HepG2 (cell line): ENCODE results near the gene TAF1B. TPM values are rescaled to one million over a fixed set of nuclear protein-coding genes. Genes with fewer than 3 reads are reported as not detected.

Experiments used
- ARID2 ChIP-seq: sonication (generic); formaldehyde crosslinking; IDR thresholded peaks from 2 replicates; pipeline ENCODE4 v1.8.1; 2022; ENCODE audit warnings: mild to moderate bottlenecking, missing genetic modification reagents, borderline replicate concordance
- CBX2 ChIP-seq, 2 experiments: fragments of 200-600 bp in 1 of 2; sonication (generic); formaldehyde crosslinking in 1 of 2; IDR thresholded peaks; 2 replicates each; pipeline versions ENCODE4 v1.7.0 to v1.8.1; 2018 to 2022; ENCODE audit warnings: low read depth in 2 of 2, low read length in 1 of 2, mild to moderate bottlenecking in 1 of 2, missing genetic modification reagents in 1 of 2
- CCDC6 ChIP-seq: sonication (generic); formaldehyde crosslinking; IDR thresholded peaks from 2 replicates; pipeline ENCODE4 v1.8.1; 2022; ENCODE audit warnings: mild to moderate bottlenecking, missing genetic modification reagents, moderate library complexity
- CREB1 ChIP-seq, 2 experiments: fragments of 450-650 bp in 1 of 2; IDR thresholded peaks; 2 replicates each; pipeline ENCODE4 v1.6.1; 2016 to 2017; ENCODE audit warnings: control low read depth in 1 of 2, mild to moderate bottlenecking in 1 of 2, missing compliant biosample characterization in 1 of 2, missing genetic modification characterization in 1 of 2
- FOXC1 ChIP-seq: sonication (generic); formaldehyde crosslinking; IDR thresholded peaks from 2 replicates; pipeline ENCODE4 v1.8.0; 2022; ENCODE audit warnings: mild to moderate bottlenecking, missing genetic modification reagents, borderline replicate concordance
- HOXA5 ChIP-seq: sonication (generic); formaldehyde crosslinking; IDR thresholded peaks from 2 replicates; pipeline ENCODE4 v1.4.0; 2020; ENCODE audit warnings: missing genetic modification reagents
- JARID2 ChIP-seq: sonication (generic); formaldehyde crosslinking; IDR thresholded peaks from 2 replicates; pipeline ENCODE4 v1.8.1; 2023; ENCODE audit warnings: missing genetic modification reagents, inconsistent platforms; ENCODE audit not compliant: insufficient replicate concordance
- KAT2B ChIP-seq: fragments of 150-350 bp; IDR thresholded peaks from 2 replicates; pipeline ENCODE4 v1.6.1; 2014; ENCODE audit warnings: low read depth, low read length, borderline replicate concordance
- KDM1A ChIP-seq: IDR thresholded peaks from 2 replicates; pipeline ENCODE4 v1.6.1; 2016; ENCODE audit warnings: missing compliant biosample characterization
- NBN ChIP-seq: fragments of 450-650 bp; conservative IDR thresholded peaks from 2 replicates; pipeline ENCODE4 v1.6.1; 2017
- NRL ChIP-seq: sonication (generic); formaldehyde crosslinking; IDR thresholded peaks from 2 replicates; pipeline ENCODE4 v1.5.0; 2020; ENCODE audit warnings: missing genetic modification reagents, mild to moderate bottlenecking, moderate library complexity, borderline replicate concordance
- RBM39 ChIP-seq: fragments of 200-400 bp; formaldehyde crosslinking; IDR thresholded peaks from one replicate; pipeline ENCODE4 v1.6.1; 2018; ENCODE audit warnings: antibody characterized with exemption, mild to moderate bottlenecking, low read depth, low read length; ENCODE audit not compliant: poor library complexity, severe bottlenecking
- SP140L ChIP-seq: sonication (generic); formaldehyde crosslinking; IDR thresholded peaks from 2 replicates; pipeline ENCODE4 v1.4.0; 2020; ENCODE audit warnings: missing genetic modification reagents, borderline replicate concordance
- STAG1 ChIP-seq: sonication (generic); formaldehyde crosslinking; IDR thresholded peaks from 2 replicates; pipeline ENCODE4 v1.4.0; 2020; ENCODE audit warnings: missing genetic modification reagents
- XBP1 ChIP-seq: sonication (generic); formaldehyde crosslinking; IDR thresholded peaks from 2 replicates; pipeline ENCODE4 v1.5.0; 2020; ENCODE audit warnings: missing genetic modification reagents
- ZNF253 ChIP-seq: sonication (generic); formaldehyde crosslinking; IDR thresholded peaks from 2 replicates; pipeline ENCODE4 v1.8.0; 2022; ENCODE audit warnings: mild to moderate bottlenecking, missing genetic modification reagents, borderline replicate concordance
- ZNF30 ChIP-seq: sonication (generic); formaldehyde crosslinking; IDR thresholded peaks from 2 replicates; pipeline ENCODE4 v1.5.0; 2020; ENCODE audit warnings: mild to moderate bottlenecking, missing genetic modification reagents
- ZNF383 ChIP-seq: sonication (generic); formaldehyde crosslinking; IDR thresholded peaks from 2 replicates; pipeline ENCODE4 v1.4.0; 2020; ENCODE audit warnings: missing genetic modification reagents, mild to moderate bottlenecking, borderline replicate concordance
- polyA plus RNA-seq, 8 experiments: library from polyadenylated mRNA; depleted of rRNA in 3 of 8; stranded (reverse) in 7 of 8; unstranded in 1 of 8; fragments of >200 nt; fragmentation: Illumina TruSeq in 4 of 8; extraction: Trizol in 4 of 8; gene quantifications; 2 replicates each; pipeline versions ENCODE4 v1.2.1 to v1.2.3, GENCODE V29; 2011 to 2016; ENCODE audit warnings: low read depth in 4 of 8, missing spikeins in 1 of 8, mixed read lengths in 1 of 8; ENCODE audit not compliant: insufficient read depth in 1 of 8
- total RNA-seq, 5 experiments: library from RNA; depleted of rRNA; stranded (reverse); fragments of >200 nt; fragmentation: Illumina TruSeq; extraction: Trizol; gene quantifications; 2 replicates each; pipeline ENCODE4 v1.2.3, GENCODE V29; 2016; ENCODE audit warnings: low read depth in 1 of 5
- TF ChIP-seq, protein P1 (sequence below): sonication (generic); formaldehyde crosslinking; IDR thresholded peaks from 2 replicates; pipeline ENCODE4 v1.5.0; 2020; ENCODE audit warnings: missing genetic modification reagents
- TF ChIP-seq, protein P2 (sequence below): sonication (generic); formaldehyde crosslinking; IDR thresholded peaks from 2 replicates; pipeline ENCODE4 v1.5.1; 2020; ENCODE audit warnings: mild to moderate bottlenecking, missing genetic modification reagents, borderline replicate concordance
- TF ChIP-seq, protein P3 (sequence below): sonication (generic); formaldehyde crosslinking; IDR thresholded peaks from 2 replicates; pipeline ENCODE4 v1.4.0; 2020; ENCODE audit warnings: missing genetic modification reagents
- TF ChIP-seq, protein P4 (sequence below): sonication (generic); formaldehyde crosslinking; IDR thresholded peaks from 2 replicates; pipeline ENCODE4 v1.4.0; 2020; ENCODE audit warnings: mild to moderate bottlenecking, missing genetic modification reagents
- TF ChIP-seq, protein P5 (sequence below): IDR thresholded peaks from 2 replicates; pipeline ENCODE4 v1.6.1; 2018; ENCODE audit warnings: missing genetic modification reagents

The TAF1B gene
- total and polyA plus RNA-seq, 2 of the 13 experiments (the other 11 are each of a cell fraction or from before 2014, with no cell fraction given) = 13.3 to 27.7 TPM

DNA sequence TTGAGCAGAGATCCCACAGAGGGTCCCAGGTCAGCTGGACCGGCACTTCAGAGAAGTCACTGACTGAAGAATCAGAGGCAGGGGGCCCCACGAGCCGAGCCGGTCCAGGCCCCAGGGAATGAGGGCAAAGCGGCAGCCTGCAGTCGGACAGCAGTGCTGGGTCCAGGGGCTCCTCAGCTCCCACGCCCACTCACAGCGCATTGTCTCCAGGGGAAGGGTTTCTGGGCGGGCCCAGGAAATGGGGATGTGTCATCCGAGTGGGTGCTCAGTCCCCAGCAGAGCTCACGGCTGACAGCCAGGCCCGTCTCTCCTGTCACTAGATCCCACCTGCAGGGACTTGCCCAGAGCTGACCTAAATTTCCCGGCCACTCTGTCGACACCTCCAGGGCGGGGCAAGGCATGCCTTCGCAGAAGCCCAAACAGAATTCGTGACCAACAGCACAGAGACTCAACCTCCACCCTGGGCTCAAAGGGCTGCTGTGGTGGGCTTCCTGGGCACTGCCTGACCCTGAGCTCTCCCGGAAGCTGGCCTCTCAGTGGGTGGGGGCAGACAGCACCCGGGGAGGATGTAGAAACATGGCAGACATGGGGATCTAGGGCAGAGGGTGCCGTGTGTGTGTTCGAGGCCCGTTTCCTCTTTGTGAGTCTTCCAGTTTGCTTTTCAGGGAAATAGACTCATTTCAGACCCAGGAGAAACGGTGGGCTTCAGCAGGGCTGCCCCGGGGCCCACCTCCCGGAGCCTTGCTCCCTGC is 42.1 kb upstream of the TAF1B start (continued):
- TF ChIP-seq, protein P1, sequence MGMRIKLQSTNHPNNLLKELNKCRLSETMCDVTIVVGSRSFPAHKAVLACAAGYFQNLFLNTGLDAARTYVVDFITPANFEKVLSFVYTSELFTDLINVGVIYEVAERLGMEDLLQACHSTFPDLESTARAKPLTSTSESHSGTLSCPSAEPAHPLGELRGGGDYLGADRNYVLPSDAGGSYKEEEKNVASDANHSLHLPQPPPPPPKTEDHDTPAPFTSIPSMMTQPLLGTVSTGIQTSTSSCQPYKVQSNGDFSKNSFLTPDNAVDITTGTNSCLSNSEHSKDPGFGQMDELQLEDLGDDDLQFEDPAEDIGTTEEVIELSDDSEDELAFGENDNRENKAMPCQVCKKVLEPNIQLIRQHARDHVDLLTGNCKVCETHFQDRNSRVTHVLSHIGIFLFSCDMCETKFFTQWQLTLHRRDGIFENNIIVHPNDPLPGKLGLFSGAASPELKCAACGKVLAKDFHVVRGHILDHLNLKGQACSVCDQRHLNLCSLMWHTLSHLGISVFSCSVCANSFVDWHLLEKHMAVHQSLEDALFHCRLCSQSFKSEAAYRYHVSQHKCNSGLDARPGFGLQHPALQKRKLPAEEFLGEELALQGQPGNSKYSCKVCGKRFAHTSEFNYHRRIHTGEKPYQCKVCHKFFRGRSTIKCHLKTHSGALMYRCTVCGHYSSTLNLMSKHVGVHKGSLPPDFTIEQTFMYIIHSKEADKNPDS = no peak
- TF ChIP-seq NRL (0 out of 2 replicates have a peak, but pooled peaks have one; percentile 73), CBX2 (IDR thresholded peaks at IDR 0.05; ENCODE audit: low read depth, low read length) (no peak), CBX2 (CRISPR knock-in tag; IDR thresholded peaks at IDR 0.05; ENCODE audit: low read depth) (no peak; the same call in 1 of the 2 replicates), RBM39 (no peak), SP140L (CRISPR knock-in tag) (no peak), STAG1 (no peak), ZNF30 (peak; percentile 15; the same call in 1 of the 2 replicates), ZNF383 (no peak), XBP1 (no peak), CREB1 (IDR thresholded peaks at IDR 0.05) (no peak), CREB1 (CRISPR knock-in tag; IDR thresholded peaks at IDR 0.05) (no peak), FOXC1 (CRISPR knock-in tag) (0 out of 2 replicates have a peak, but pooled peaks have one; percentile 7), ZNF253 (CRISPR knock-in tag) (no peak), KAT2B (no peak), KDM1A (CRISPR knock-in tag) (no peak), NBN (no peak), HOXA5 (CRISPR knock-in tag) (no peak), CCDC6 (CRISPR knock-in tag) (no peak), ARID2 (CRISPR knock-in tag) (no peak), JARID2 (CRISPR knock-in tag) (no peak)
- TF ChIP-seq, protein P2, sequence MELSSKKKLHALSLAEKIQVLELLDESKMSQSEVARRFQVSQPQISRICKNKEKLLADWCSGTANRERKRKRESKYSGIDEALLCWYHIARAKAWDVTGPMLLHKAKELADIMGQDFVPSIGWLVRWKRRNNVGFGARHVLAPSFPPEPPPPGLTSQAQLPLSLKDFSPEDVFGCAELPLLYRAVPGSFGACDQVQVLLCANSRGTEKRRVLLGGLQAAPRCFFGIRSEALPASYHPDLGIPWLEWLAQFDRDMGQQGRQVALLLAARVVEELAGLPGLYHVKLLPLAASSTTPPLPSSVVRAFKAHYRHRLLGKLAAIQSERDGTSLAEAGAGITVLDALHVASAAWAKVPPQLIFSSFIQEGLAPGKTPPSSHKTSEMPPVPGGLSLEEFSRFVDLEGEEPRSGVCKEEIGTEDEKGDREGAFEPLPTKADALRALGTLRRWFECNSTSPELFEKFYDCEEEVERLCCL (CRISPR knock-in tag) = no peak
- TF ChIP-seq, protein P3, sequence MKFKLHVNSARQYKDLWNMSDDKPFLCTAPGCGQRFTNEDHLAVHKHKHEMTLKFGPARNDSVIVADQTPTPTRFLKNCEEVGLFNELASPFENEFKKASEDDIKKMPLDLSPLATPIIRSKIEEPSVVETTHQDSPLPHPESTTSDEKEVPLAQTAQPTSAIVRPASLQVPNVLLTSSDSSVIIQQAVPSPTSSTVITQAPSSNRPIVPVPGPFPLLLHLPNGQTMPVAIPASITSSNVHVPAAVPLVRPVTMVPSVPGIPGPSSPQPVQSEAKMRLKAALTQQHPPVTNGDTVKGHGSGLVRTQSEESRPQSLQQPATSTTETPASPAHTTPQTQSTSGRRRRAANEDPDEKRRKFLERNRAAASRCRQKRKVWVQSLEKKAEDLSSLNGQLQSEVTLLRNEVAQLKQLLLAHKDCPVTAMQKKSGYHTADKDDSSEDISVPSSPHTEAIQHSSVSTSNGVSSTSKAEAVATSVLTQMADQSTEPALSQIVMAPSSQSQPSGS (CRISPR knock-in tag) = no peak
- TF ChIP-seq, protein P4, sequence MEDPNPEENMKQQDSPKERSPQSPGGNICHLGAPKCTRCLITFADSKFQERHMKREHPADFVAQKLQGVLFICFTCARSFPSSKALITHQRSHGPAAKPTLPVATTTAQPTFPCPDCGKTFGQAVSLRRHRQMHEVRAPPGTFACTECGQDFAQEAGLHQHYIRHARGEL (CRISPR knock-in tag) = peak; percentile 76; the same call in 1 of the 2 replicates
- TF ChIP-seq, protein P5, sequence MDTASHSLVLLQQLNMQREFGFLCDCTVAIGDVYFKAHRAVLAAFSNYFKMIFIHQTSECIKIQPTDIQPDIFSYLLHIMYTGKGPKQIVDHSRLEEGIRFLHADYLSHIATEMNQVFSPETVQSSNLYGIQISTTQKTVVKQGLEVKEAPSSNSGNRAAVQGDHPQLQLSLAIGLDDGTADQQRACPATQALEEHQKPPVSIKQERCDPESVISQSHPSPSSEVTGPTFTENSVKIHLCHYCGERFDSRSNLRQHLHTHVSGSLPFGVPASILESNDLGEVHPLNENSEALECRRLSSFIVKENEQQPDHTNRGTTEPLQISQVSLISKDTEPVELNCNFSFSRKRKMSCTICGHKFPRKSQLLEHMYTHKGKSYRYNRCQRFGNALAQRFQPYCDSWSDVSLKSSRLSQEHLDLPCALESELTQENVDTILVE (CRISPR knock-in tag) = no peak
